CD4-positive, alpha-beta T cell (primary cell): ENCODE results near the gene PITPNM3. TPM values are rescaled to one million over a fixed set of nuclear protein-coding genes. Genes with fewer than 3 reads are reported as not detected.

Experiments used
- ATAC-seq: fragments of 200-7000 bp; cut with Tn5 transposase; one replicate; pipeline ENCODE4 v1.10.0; 2022; ENCODE audit warnings: mild to moderate bottlenecking; ENCODE audit not compliant: poor library complexity
- CTCF ChIA-PET: fragments of 350-600 bp; sonication (Branson Sonifier 250); formaldehyde crosslinking; loops from one replicate; lab custom pipeline; 2021; ENCODE audit warnings: antibody characterized with exemption, inconsistent platforms; lab: Charles Lee
- POLR2A ChIA-PET: fragments of 350-600 bp; sonication (Branson Sonifier 250); formaldehyde crosslinking; loops from one replicate; lab custom pipeline; 2021; ENCODE audit warnings: antibody characterized with exemption, inconsistent platforms; lab: Charles Lee
- DNase-seq, 14 experiments: peaks; one replicate each; pipeline ENCODE4 v3.0.0-alpha.2; 2013 to 2020; ENCODE audit warnings: mixed read lengths in 2 of 14
- H3K27ac ChIP-seq, 2 donors: one replicate each; pipeline versions ENCODE4 v1.5.1 to v1.7.0; 2013; ENCODE audit warnings: low read length in 2 of 2, low read depth in 1 of 2, mild to moderate bottlenecking in 1 of 2
- H3K27me3 ChIP-seq, 2 experiments: 1 replicate in 1 of 2; 2 replicates in 1 of 2; pipeline versions ENCODE4 v1.6.1 to v1.7.0; 2013; ENCODE audit warnings: low read length in 2 of 2, control low read depth in 1 of 2, mild to moderate bottlenecking in 1 of 2, moderate library complexity in 1 of 2; ENCODE audit not compliant: insufficient read depth in 2 of 2, control insufficient read depth in 1 of 2
- H3K36me3 ChIP-seq: one replicate; pipeline ENCODE4 v1.6.1; 2013; ENCODE audit warnings: low read length, control low read depth; ENCODE audit not compliant: insufficient read depth
- H3K4me1 ChIP-seq: one replicate; pipeline ENCODE4 v1.6.1; 2013; ENCODE audit warnings: low read length, control low read depth; ENCODE audit not compliant: insufficient read depth
- H3K4me3 ChIP-seq: one replicate; pipeline ENCODE4 v1.5.1; 2013; ENCODE audit warnings: mild to moderate bottlenecking, low read length, moderate library complexity
- H3K9me3 ChIP-seq, 2 experiments: 1 replicate in 1 of 2; 2 replicates in 1 of 2; pipeline versions ENCODE4 v1.6.1 to v1.7.0; 2013; ENCODE audit warnings: low read length in 2 of 2, mild to moderate bottlenecking in 2 of 2, control low read depth in 1 of 2, moderate library complexity in 1 of 2; ENCODE audit not compliant: control insufficient read depth in 1 of 2, insufficient read depth in 1 of 2
- H3K27ac Mint-ChIP-seq: one replicate; pipeline ENCODE4 v1.8.0; 2020; ENCODE audit warnings: mixed read lengths
- H3K27me3 Mint-ChIP-seq: one replicate; pipeline ENCODE4 v1.8.0; 2021; ENCODE audit warnings: mixed read lengths
- H3K36me3 Mint-ChIP-seq: one replicate; pipeline ENCODE4 v1.8.0; 2021; ENCODE audit warnings: low read depth, mixed read lengths
- H3K4me1 Mint-ChIP-seq: one replicate; pipeline ENCODE4 v1.8.0; 2021; ENCODE audit warnings: low read depth, mixed read lengths
- H3K4me3 Mint-ChIP-seq: one replicate; pipeline ENCODE4 v1.8.0; 2020; ENCODE audit warnings: mild to moderate bottlenecking, mixed read lengths
- H3K9me3 Mint-ChIP-seq: one replicate; pipeline ENCODE4 v1.8.0; 2020; ENCODE audit warnings: mixed read lengths
- CTCF ChIP-seq: fragments of 200-600 bp; IDR thresholded peaks from one replicate; pipeline ENCODE4 v1.8.0; 2022; ENCODE audit warnings: antibody characterized with exemption, mild to moderate bottlenecking
- intact Hi-C, 2 experiments: fragments of 100-400 bp; cut with DNase I in 1 of 2; cut with micrococcal nuclease in 1 of 2; formaldehyde crosslinking; loops; one replicate each; pipeline versions ENCODE4 v1.15.1 to v1.9.0; 2023 to 2025; cut with DNase I, micrococcal nuclease
- total RNA-seq, 174 experiments: library from RNA in 2 of 174; stranded (reverse) in 2 of 174; gene quantifications; one replicate each; pipeline ENCODE4 v1.2.3 and lab custom pipeline; 2021 to 2026

Gene PITPNM3
- total RNA-seq, 2 experiments from 2014 or later: 0.34 to 0.41 TPM

- Histone ChIP-seq H3K9me3 (peaks cover 0 to 12% of the 10 kb centered on the region in 2 experiments), H3K36me3 (no peaks in the 10 kb centered on the region), H3K27me3 (peaks cover 5 to 10% of the 10 kb centered on the region in 2 experiments), H3K4me3 (no peak overlapping the region), H3K27ac (no peak overlapping the region), H3K4me1 (no peaks in the 10 kb centered on the region)
- ChIA-PET CTCF (interaction anchor here (0.6 kb wide), 1 partner anchor 504 kb away, joined by 3 read pairs; no protein-coding TSS in a partner anchor), POLR2A (no interaction called here)
- H3K4me3 Mint-ChIP-seq: no peak overlapping the region
- H3K9me3 Mint-ChIP-seq: no peaks in the 10 kb centered on the region
- intact Hi-C loops: no loop called here
- H3K27me3 Mint-ChIP-seq: peaks cover 22% of the 10 kb centered on the region
- TF ChIP-seq CTCF: no peak
- H3K36me3 Mint-ChIP-seq: no peaks in the 10 kb centered on the region
- ATAC-seq (no peak), DNase-seq (no peak)
- no peak overlapping the region for H3K27ac Mint-ChIP-seq
- H3K4me1 Mint-ChIP-seq: no peaks in the 10 kb centered on the region
These were observed 147.6 kb downstream of the PITPNM3 start for GRCh38 chr17:6408735-6409134.

GRCh38 chr17:6408276-6408675 lies 148.1 kb downstream of the PITPNM3 start:
- Histone ChIP-seq H3K9me3 (peaks cover 0 to 12% of the 10 kb centered on the region in 2 experiments), H3K4me3 (no peak overlapping the region), H3K4me1 (no peaks in the 10 kb centered on the region), H3K27ac (no peak overlapping the region), H3K36me3 (no peaks in the 10 kb centered on the region), H3K27me3 (peaks cover 5 to 10% of the 10 kb centered on the region in 2 experiments)
- intact Hi-C loops: no loop called here
- Mint-ChIP-seq H3K4me1 (no peaks in the 10 kb centered on the region), H3K9me3 (no peaks in the 10 kb centered on the region), H3K36me3 (no peaks in the 10 kb centered on the region), H3K27me3 (peaks cover 26% of the 10 kb centered on the region), H3K27ac (no peak overlapping the region), H3K4me3 (no peak overlapping the region)
- ATAC-seq (no peak), DNase-seq (no peak)
- TF ChIP-seq CTCF: no peak
- ChIA-PET POLR2A (no interaction called here), CTCF (no interaction called here)

- no peaks in the 10 kb centered on the region for H3K36me3 ChIP-seq
- peaks cover 30% of the 10 kb centered on the region for H3K27me3 Mint-ChIP-seq
- peaks cover 4 to 5% of the 10 kb centered on the region in 2 experiments for H3K9me3 ChIP-seq
- TF ChIP-seq CTCF: no peak
- no peak overlapping the region for H3K27ac Mint-ChIP-seq
- no peaks in the 10 kb centered on the region for H3K36me3 Mint-ChIP-seq
- no peak overlapping the region for H3K27ac ChIP-seq
- no peaks in the 10 kb centered on the region for H3K4me1 Mint-ChIP-seq
- peaks cover 2% of the 10 kb centered on the region for H3K9me3 Mint-ChIP-seq
- CTCF ChIA-PET: no interaction called here
- POLR2A ChIA-PET: no interaction called here
- ATAC-seq (no peak), DNase-seq (no peak)
- no peaks in the 10 kb centered on the region for H3K4me1 ChIP-seq
- H3K27me3 ChIP-seq: peaks cover 0 to 7% of the 10 kb centered on the region in 2 experiments
- no peak overlapping the region for H3K4me3 Mint-ChIP-seq
- intact Hi-C loops: no loop called here
- no peak overlapping the region for H3K4me3 ChIP-seq
These were observed 154.1 kb downstream of the PITPNM3 start for GRCh38 chr17:6402258-6402657.

Other genes with a start within 250 kb of the PITPNM3 start
- not detected for gene AIPL1, start 121.4 kb downstream of the PITPNM3 start, total RNA-seq
- gene PIMREG, start 112.1 kb downstream of the PITPNM3 start, total RNA-seq: not detected
- gene KIAA0753, start 84.2 kb upstream of the PITPNM3 start, total RNA-seq: 10 to 100 TPM in 1 of 2 experiments, 1 to 10 TPM in 1; 8.9 to 11.7 TPM
- 10 to 100 TPM; 13.2 to 17.7 TPM for gene TXNDC17, start 84.5 kb upstream of the PITPNM3 start, total RNA-seq
- gene MED31, start 95.0 kb upstream of the PITPNM3 start, total RNA-seq: 10 to 100 TPM; 31.4 to 32.0 TPM
- under 1 TPM; 0.69 to 0.70 TPM for gene C17orf100, start 95.2 kb upstream of the PITPNM3 start, total RNA-seq
- gene SLC13A5, start 156.8 kb upstream of the PITPNM3 start, total RNA-seq: not detected
- gene XAF1, start 199.5 kb upstream of the PITPNM3 start, total RNA-seq: 10 to 100 TPM; 24.9 to 26.2 TPM
- under 1 TPM; 0.36 to 0.71 TPM for gene FBXO39, start 219.7 kb upstream of the PITPNM3 start, total RNA-seq